Esophagus squamous epithelium (tissue), 4 donors: ENCODE data around the gene ATP6V0D1.

Experiments used
- POLR2A ChIP-seq, 4 donors: fragments of 450-650 bp; IDR thresholded peaks; one replicate each; pipeline ENCODE4 v1.6.1; 2017; ENCODE audit warnings: antibody characterized with exemption in 4 of 4, mild to moderate bottlenecking in 4 of 4, moderate library complexity in 3 of 4
- TF ChIP-seq, protein P1 (sequence below), 6 experiments: fragments of 450-650 bp in 4 of 6; fragments of 200-600 bp in 2 of 6; sonication (generic) in 2 of 6; IDR thresholded peaks; one replicate each; pipeline ENCODE4 v1.5.1; 2016 to 2019; ENCODE audit warnings: antibody characterized with exemption in 6 of 6, mild to moderate bottlenecking in 4 of 6, moderate library complexity in 4 of 6

- TF ChIP-seq, protein P1, sequence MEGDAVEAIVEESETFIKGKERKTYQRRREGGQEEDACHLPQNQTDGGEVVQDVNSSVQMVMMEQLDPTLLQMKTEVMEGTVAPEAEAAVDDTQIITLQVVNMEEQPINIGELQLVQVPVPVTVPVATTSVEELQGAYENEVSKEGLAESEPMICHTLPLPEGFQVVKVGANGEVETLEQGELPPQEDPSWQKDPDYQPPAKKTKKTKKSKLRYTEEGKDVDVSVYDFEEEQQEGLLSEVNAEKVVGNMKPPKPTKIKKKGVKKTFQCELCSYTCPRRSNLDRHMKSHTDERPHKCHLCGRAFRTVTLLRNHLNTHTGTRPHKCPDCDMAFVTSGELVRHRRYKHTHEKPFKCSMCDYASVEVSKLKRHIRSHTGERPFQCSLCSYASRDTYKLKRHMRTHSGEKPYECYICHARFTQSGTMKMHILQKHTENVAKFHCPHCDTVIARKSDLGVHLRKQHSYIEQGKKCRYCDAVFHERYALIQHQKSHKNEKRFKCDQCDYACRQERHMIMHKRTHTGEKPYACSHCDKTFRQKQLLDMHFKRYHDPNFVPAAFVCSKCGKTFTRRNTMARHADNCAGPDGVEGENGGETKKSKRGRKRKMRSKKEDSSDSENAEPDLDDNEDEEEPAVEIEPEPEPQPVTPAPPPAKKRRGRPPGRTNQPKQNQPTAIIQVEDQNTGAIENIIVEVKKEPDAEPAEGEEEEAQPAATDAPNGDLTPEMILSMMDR (IDR thresholded peaks at IDR 0.05): no peak
- no peak for TF ChIP-seq POLR2A (IDR thresholded peaks at IDR 0.05)
These were observed 43.4 kb downstream of the ATP6V0D1 start for GRCh38 chr16:67437513-67437912.
